Right renal cortex interstitium (tissue), 3 donors: Measurements from ENCODE around the gene RXFP3. TPM values are rescaled to one million over a fixed set of nuclear protein-coding genes. Genes with fewer than 3 reads are reported as not detected.

Experiments
- DNase-seq, 3 donors: peaks; one replicate each; pipeline ENCODE4 v3.0.0-alpha.2; 2013; ENCODE audit warnings: low read depth in 3 of 3, low spot score in 2 of 3
- polyA plus RNA-seq, 3 donors: library from polyadenylated mRNA; unstranded; fragments of 120-200 nt; gene quantifications; one replicate each; pipeline ENCODE4 v1.2.1, GENCODE V29; 2013; ENCODE audit not compliant: insufficient read length in 3 of 3

Gene RXFP3
- polyA plus RNA-seq, 3 donors = 0.08 to 0.11 TPM; not detected in 1

DNA sequence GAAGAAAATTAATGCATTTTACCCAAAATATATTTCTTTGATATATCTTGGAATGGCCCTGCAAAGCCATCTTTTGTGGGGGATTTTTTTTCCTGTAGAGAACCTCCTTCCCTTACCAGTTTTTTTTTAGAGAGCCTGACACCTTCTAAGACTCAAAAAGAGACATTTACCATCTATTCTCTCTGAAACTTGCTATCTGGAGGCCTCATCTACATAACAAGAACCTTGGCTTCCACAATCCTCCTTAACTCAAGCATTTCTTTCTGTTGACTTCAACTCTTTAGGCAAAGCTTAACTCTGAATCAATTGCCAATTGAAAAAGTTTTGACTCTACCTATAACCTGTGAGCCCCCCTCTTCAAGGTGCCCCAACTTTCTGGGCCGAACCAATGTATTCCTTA, 42.1 kb downstream of the RXFP3 start:
- DNase-seq = no peak

DNA sequence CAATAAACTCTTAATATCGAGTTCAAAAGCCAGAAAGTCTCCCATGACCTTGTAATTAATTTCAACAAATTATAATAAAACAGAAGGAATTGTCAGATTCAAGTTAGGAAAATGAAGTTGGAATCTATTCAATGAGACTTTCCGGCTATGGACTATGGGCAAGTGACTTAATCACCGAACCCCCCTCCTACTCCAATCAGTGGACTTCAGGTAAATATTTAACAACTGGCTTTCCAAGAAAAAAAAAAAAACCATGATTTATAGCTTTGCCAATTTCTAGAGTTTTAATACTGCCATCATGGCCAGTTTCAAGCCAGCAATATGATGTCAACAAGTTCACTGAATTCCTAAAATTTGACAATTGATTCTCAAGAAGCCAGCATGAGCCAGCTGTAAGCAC, 43.8 kb downstream of the RXFP3 start:
- DNase-seq = no peak

DNA sequence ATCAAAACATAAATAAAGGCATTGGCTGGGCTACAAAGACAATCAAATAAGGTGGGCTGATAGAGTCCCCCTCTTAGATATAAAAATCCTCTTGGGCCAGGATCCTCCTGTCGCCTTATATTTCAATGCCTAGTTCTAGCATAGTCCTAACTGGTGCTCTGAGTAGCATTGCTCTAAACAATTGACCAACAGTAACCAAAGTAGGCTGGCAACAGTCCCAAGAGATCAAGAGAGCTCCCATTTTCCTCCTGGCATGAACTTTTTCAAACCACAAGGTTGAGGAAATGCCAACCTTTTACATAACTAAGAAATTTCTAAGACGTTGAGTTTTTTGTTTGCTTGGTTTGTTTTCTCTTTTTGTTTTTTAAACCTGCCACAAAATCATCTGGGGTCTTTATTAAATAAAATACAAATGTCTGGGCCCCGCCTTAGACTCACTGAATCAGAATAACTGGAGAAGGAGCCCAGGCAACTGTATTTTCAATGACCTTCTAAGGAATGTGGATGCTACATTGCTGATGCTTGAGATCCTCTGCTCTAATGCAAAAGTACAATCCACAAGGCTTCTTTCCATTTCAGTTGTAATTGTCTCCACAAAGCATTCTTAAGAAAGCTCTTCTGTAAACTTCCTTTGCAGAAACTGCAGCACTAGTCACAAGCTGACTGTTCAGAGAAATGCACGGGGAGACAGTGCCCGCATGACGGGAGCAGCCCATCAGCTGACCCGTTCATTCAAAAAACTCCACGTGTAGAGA, 45.4 kb downstream of the RXFP3 start:
- no peak for DNase-seq

GRCh38 chr5:33984178-33984577, 48.0 kb downstream of the RXFP3 start:
- DNase-seq = no peak

DNA sequence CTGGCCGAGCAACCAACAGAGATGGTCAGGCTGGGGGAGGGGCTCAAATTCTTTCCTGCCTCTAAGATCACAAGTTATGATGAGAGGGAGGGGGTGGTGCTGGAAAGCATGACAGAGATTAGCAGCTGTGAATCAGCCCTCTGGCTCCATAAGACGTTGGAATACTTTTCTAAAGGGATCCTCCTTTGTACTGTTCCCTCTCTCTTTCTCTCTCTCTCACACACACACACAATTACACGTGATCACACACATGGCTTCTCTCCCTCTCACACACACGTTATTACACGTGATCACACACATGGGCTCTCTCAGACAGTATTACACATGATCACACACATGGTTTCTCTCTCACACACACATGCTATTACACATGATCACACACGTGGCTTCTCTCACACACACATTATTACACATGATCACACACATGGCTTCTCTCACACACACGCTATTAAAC, 48.5 kb downstream of the RXFP3 start, which contains the start of gene SLC45A2:
Gene SLC45A2, minus strand, starts transcription at position 23 of the 454 bp plus-strand sequence. CDS start 110 bp downstream, outside the sequence.
- no peak for DNase-seq

- no peak for DNase-seq
Measured at GRCh38 chr5:33985447-33985846, 49.3 kb downstream of the RXFP3 start.

Other genes starting within 250 kb of the RXFP3 start
- gene ADAMTS12, start 44.4 kb upstream of the RXFP3 start, polyA plus RNA-seq = 10 to 100 TPM; 14.3 to 16.9 (median 14.8) TPM
- under 1 TPM; 0.26 to 0.51 (median 0.47) TPM for gene SLC45A2, start 48.3 kb downstream of the RXFP3 start, polyA plus RNA-seq
- gene AMACR, start 71.7 kb downstream of the RXFP3 start, polyA plus RNA-seq = 10 to 100 TPM; 74.2 to 98.0 (median 94.2) TPM
- 10 to 100 TPM; 43.8 to 63.8 (median 53.3) TPM for gene C1QTNF3, start 106.8 kb downstream of the RXFP3 start, polyA plus RNA-seq